Panc1 (cell line): ENCODE measurements around the gene MED12L.

Experiments used
- CTCF ChIP-seq: fragments of 450-650 bp; IDR thresholded peaks from 2 replicates; pipeline ENCODE4 v1.5.1; 2017; ENCODE audit warnings: mild to moderate bottlenecking
- POLR2AphosphoS5 ChIP-seq: IDR thresholded peaks from 2 replicates; pipeline ENCODE4 v1.6.1; 2012; ENCODE audit warnings: mild to moderate bottlenecking, low read depth, low read length, moderate library complexity
- TCF7L2 ChIP-seq: IDR thresholded peaks from 2 replicates; pipeline ENCODE4 v1.6.1; 2011; ENCODE audit warnings: mild to moderate bottlenecking, low read depth, low read length, inconsistent platforms

GRCh38 chr3:151236316-151236715 lies 150.9 kb downstream of the MED12L start:
- TF ChIP-seq CTCF: no peak
- TF ChIP-seq POLR2AphosphoS5: no peak
- TF ChIP-seq TCF7L2: no peak
